K562 (cell line): ENCODE measurements around the gene H2BK1. TPM values are rescaled to one million over a fixed set of nuclear protein-coding genes. Genes with fewer than 3 reads are reported as not detected.

ENCODE experiments used
- CEBPB ChIP-seq: fragments of 450-650 bp; IDR thresholded peaks from 2 replicates; pipeline ENCODE4 v1.6.1; 2016; ENCODE audit warnings: missing genetic modification characterization, missing compliant biosample characterization
- CEBPG ChIP-seq, 3 experiments: fragments of 200-800 bp in 1 of 3; sonication (Bioruptor generic) in 1 of 3; sonication (generic) in 1 of 3; formaldehyde crosslinking in 1 of 3; IDR thresholded peaks in 2 of 3; conservative IDR thresholded peaks in 1 of 3; 2 replicates each; pipeline versions ENCODE4 v1.6.1 to v1.8.0; 2016 to 2022; ENCODE audit warnings: missing compliant biosample characterization in 2 of 3, missing genetic modification characterization in 2 of 3, mild to moderate bottlenecking in 1 of 3, missing genetic modification reagents in 1 of 3
- FOXJ2 ChIP-seq: fragments of 200-800 bp; sonication (Bioruptor generic); IDR thresholded peaks from 2 replicates; pipeline ENCODE4 v1.6.1; 2016; ENCODE audit warnings: missing genetic modification characterization, missing compliant biosample characterization
- GATAD2A ChIP-seq: fragments of 450-650 bp; IDR thresholded peaks from 2 replicates; pipeline ENCODE4 v1.6.1; 2017
- HDAC6 ChIP-seq: IDR thresholded peaks from 2 replicates; pipeline ENCODE4 v1.6.1; 2012; ENCODE audit warnings: low read depth, mild to moderate bottlenecking, control low read depth, inconsistent platforms, low read length, moderate library complexity
- IRF1 ChIP-seq: sonication (generic); formaldehyde crosslinking; IDR thresholded peaks from 2 replicates; pipeline ENCODE4 v1.8.0; 2022; ENCODE audit warnings: missing genetic modification reagents, mild to moderate bottlenecking, borderline replicate concordance
- KLF10 ChIP-seq: fragments of 250-450 bp; sonication (Bioruptor Pico); IDR thresholded peaks from 2 replicates; pipeline ENCODE4 v1.6.1; 2021; ENCODE audit warnings: matching md5 sums
- LARP7 ChIP-seq: fragments of 450-650 bp; IDR thresholded peaks from 2 replicates; pipeline ENCODE4 v1.6.1; 2016
- MTA3 ChIP-seq: fragments of 450-650 bp; formaldehyde crosslinking; IDR thresholded peaks from 2 replicates; pipeline ENCODE4 v1.6.1; 2017; ENCODE audit warnings: mild to moderate bottlenecking, borderline replicate concordance
- NR4A1 ChIP-seq, 2 experiments: fragments of 250-450 bp in 1 of 2; fragments of 450-650 bp in 1 of 2; sonication (Bioruptor Pico) in 1 of 2; IDR thresholded peaks; 2 replicates each; pipeline versions ENCODE4 v1.4.0 to v1.6.1; 2016 to 2020; ENCODE audit warnings: mild to moderate bottlenecking in 2 of 2, missing compliant biosample characterization in 1 of 2, missing genetic modification characterization in 1 of 2, moderate library complexity in 1 of 2
- RHOXF2B ChIP-seq: fragments of 250-450 bp; sonication (Bioruptor Pico); conservative IDR thresholded peaks from 2 replicates; pipeline ENCODE4 v1.5.1; 2021
- SIN3A ChIP-seq, 2 experiments: fragments of 150-350 bp in 1 of 2; IDR thresholded peaks; 2 replicates each; pipeline ENCODE4 v1.6.1; 2011 to 2016; ENCODE audit warnings: borderline replicate concordance in 2 of 2, low read depth in 2 of 2, low read length in 2 of 2, mild to moderate bottlenecking in 2 of 2, moderate library complexity in 2 of 2; ENCODE audit not compliant: control insufficient read depth in 1 of 2
- STAT5B ChIP-seq: fragments of 250-450 bp; sonication (Bioruptor Pico); IDR thresholded peaks from 2 replicates; pipeline ENCODE4 v1.8.0; 2021; ENCODE audit warnings: mild to moderate bottlenecking, inconsistent platforms
- ZBTB2 ChIP-seq: fragments of 450-650 bp; IDR thresholded peaks from 2 replicates; pipeline ENCODE4 v1.6.1; 2016; ENCODE audit warnings: antibody characterized with exemption
- ZBTB7A ChIP-seq: IDR thresholded peaks from 2 replicates; pipeline ENCODE4 v1.6.1; 2011; ENCODE audit warnings: low read depth, mild to moderate bottlenecking, low read length, moderate library complexity, borderline replicate concordance; ENCODE audit not compliant: control insufficient read depth
- ZNF398 ChIP-seq: fragments of 250-450 bp; sonication (Bioruptor Pico); IDR thresholded peaks from 2 replicates; pipeline ENCODE4 v1.8.0; 2021; ENCODE audit warnings: moderate library complexity, mild to moderate bottlenecking, inconsistent platforms
- ZNF436 ChIP-seq: fragments of 250-450, 450-650 bp; sonication (Bioruptor Pico); formaldehyde crosslinking; IDR thresholded peaks from 2 replicates; pipeline ENCODE4 v1.7.0; 2020; ENCODE audit warnings: mild to moderate bottlenecking
- polyA plus RNA-seq, 8 experiments: library from polyadenylated mRNA; depleted of rRNA in 4 of 8; stranded (reverse) in 5 of 8; unstranded in 3 of 8; fragments of >200 nt; fragmentation: Nextera tagmentation in 2 of 8; fragmentation: Illumina TruSeq in 1 of 8; extraction: Ambion mirVana in 2 of 8; extraction: Trizol in 1 of 8; gene quantifications; 2 replicates each; pipeline versions ENCODE4 v1.2.1 to v1.2.3, GENCODE V29; 2011 to 2014; ENCODE audit warnings: inconsistent platforms in 1 of 8, missing spikeins in 1 of 8
- total RNA-seq, 7 experiments: library from RNA; depleted of rRNA in 6 of 7; stranded (reverse); fragments of >200 nt in 6 of 7; fragmentation: Illumina TruSeq in 2 of 7; extraction: Trizol in 2 of 7; gene quantifications; 2 replicates each; pipeline versions ENCODE4 v1.2.1 to v1.2.3, GENCODE V29; 2011 to 2021; ENCODE audit warnings: low replicate concordance in 1 of 7

H2BK1 gene
- total and polyA plus RNA-seq, 9 of the 15 experiments (the other 6 are each of a cell fraction or from before 2014, with no cell fraction given) = not detected

- TF ChIP-seq IRF1 (CRISPR knock-in tag) (no peak), NR4A1 (CRISPR knock-in tag; IDR thresholded peaks at IDR 0.05) (no peak), NR4A1 (tag; IDR thresholded peaks at IDR 0.05) (no peak), CEBPG (CRISPR knock-in tag; IDR thresholded peaks at IDR 0.05) (peak; percentile 40; the same call in 1 of the 2 replicates), CEBPG (tag; conservative IDR thresholded peaks at IDR 0.05 in 1 of 2, IDR thresholded peaks at IDR 0.05 in 1 of 2) (peak in 1 of 2 experiments; percentile 70; a peak in 2 of 4 replicates), CEBPB (tag) (peak; percentile 88), LARP7 (no peak), GATAD2A (no peak), STAT5B (CRISPR knock-in tag) (no peak), MTA3 (no peak), SIN3A (IDR thresholded peaks at IDR 0.05; ENCODE audit: borderline replicate concordance in 2 of 2, control insufficient read depth in 1 of 2, low read depth in 2 of 2, low read length in 2 of 2) (peak in 1 of 2 experiments; percentile 35; a peak in 1 of 4 replicates), ZNF436 (CRISPR knock-in tag) (no peak), RHOXF2B (CRISPR knock-in tag) (no peak), FOXJ2 (no peak), HDAC6 (no peak), ZBTB2 (no peak), ZNF398 (CRISPR knock-in tag) (no peak), KLF10 (CRISPR knock-in tag) (no peak), ZBTB7A (0 out of 2 replicates have a peak, but pooled peaks have one; percentile 12)
Measured at GRCh38 chr7:151225948-151226510, 15.7 kb upstream of the H2BK1 start (continued).
